GM12891 (cell line): ENCODE data around the gene VSX1.

Experiments
- POLR2A ChIP-seq: IDR thresholded peaks from 2 replicates; pipeline ENCODE4 v1.6.1; 2011; ENCODE audit warnings: low read depth, low read length, control low read depth
- POLR2AphosphoS5 ChIP-seq: IDR thresholded peaks from 2 replicates; pipeline ENCODE4 v1.6.1; 2011; ENCODE audit warnings: low read depth, low read length, control low read depth
- SPI1 ChIP-seq: IDR thresholded peaks from 2 replicates; pipeline ENCODE4 v1.6.1; 2011; ENCODE audit warnings: low read depth, low read length, control low read depth
- TAF1 ChIP-seq: IDR thresholded peaks from 2 replicates; pipeline ENCODE4 v1.6.1; 2011; ENCODE audit warnings: low read depth, low read length, control low read depth

- TF ChIP-seq TAF1 (no peak), POLR2AphosphoS5 (no peak), POLR2A (no peak), SPI1 (no peak)
These were observed 43.7 kb upstream of the VSX1 start for GRCh38 chr20:25125636-25126035.
